HG03432 (cell line): ENCODE results near the gene SIMC1.
"Not testable (repeated sequence)": the region's sequence is repeated elsewhere in the genome, so short reads cannot be mapped to it uniquely, and the experiment has no call there.

Experiments
- ATAC-seq: cut with Tn5 transposase; IDR thresholded peaks from one replicate; pipeline ENCODE4 v1.9.1; 2021; ENCODE audit warnings: mild to moderate bottlenecking, moderate library complexity; ENCODE audit not compliant: unreplicated experiment

The SIMC1 gene

DNA sequence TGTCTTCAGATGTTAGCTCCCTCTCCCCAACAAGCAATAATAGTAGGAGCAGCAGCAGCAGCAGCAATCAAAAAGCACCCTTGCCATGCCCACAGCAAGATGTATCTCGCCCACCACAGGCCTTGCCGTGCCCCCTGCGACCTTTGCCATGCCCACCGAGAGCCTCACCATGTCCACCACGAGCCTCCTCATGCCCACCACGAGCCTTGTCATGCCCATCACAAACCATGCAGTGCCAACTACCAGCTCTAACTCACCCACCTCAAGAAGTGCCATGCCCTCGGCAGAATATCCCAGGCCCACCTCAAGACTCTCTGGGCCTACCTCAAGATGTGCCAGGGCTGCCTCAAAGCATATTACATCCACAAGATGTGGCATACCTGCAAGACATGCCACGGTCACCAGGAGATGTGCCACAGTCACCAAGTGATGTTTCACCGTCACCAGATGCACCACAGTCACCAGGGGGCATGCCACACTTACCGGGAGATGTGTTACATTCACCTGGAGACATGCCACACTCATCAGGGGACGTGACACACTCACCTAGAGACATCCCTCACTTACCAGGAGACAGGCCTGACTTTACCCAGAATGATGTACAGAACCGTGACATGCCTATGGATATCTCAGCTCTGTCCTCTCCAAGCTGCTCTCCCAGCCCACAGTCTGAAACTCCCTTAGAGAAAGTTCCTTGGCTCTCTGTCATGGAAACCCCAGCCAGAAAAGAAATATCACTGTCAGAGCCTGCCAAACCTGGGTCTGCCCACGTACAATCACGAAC is 52.0 kb downstream of the SIMC1 start:
- ATAC-seq, result not testable (repeated sequence)

DNA sequence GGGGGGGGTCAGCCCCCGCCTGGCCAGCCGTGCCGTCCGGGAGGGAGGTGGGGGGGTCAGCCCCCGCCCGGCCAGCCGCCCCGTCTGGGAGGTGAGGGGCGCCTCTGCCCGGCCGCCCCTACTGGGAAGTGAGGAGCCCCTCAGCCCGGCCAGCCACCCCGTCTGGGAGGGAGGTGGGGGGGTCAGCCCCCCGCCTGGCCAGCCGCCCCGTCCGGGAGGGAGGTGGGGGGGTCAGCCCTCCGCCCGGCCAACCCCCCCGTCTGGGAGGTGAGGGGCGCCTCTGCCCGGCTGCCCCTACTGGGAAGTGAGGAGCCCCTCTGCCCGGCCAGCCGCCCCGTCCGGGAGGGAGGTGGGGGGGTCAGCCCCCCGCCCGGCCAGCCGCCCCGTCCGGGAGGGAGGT is 67.1 kb downstream of the SIMC1 start:
- ATAC-seq, result not testable (repeated sequence)

DNA sequence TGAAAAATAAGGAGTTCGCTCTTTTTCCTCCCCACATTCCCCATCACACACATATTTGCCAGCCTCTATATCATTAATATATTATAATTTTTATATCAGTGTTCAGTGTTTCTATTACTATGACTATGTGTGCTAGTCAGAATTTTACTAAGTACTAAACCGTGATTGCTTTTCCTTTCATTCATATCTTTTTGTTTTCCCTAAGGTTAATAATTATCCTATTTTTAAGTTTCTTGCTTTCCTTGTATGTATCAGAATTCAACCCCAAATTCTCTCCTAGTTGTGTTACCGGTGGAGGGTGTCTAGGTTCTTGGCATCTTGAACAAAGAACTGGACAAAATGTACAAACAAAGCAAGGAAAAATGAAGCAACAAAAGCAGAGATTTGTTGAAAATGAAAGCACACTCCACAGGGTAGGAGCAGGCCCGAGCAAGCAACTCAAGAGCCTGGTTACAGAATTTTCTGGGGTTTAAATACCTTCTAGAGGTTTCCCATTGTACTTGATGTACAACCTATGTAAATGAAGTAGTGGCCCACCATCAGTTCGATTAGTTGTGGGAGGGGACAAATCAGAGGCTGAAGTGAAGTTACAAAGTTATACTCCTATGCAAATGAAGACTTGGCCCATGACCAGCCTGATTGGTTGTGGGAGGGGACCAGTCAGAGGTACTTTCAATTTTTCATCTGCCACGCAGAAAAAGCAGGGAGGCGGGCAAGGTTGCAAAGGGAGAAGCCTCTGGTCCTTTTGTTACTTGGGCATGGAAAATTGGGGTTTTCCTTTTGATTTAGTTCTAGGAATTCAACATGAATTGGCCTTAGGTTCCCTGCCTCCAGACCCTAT is 79.5 kb downstream of the SIMC1 start:
- ATAC-seq, result no peak

DNA sequence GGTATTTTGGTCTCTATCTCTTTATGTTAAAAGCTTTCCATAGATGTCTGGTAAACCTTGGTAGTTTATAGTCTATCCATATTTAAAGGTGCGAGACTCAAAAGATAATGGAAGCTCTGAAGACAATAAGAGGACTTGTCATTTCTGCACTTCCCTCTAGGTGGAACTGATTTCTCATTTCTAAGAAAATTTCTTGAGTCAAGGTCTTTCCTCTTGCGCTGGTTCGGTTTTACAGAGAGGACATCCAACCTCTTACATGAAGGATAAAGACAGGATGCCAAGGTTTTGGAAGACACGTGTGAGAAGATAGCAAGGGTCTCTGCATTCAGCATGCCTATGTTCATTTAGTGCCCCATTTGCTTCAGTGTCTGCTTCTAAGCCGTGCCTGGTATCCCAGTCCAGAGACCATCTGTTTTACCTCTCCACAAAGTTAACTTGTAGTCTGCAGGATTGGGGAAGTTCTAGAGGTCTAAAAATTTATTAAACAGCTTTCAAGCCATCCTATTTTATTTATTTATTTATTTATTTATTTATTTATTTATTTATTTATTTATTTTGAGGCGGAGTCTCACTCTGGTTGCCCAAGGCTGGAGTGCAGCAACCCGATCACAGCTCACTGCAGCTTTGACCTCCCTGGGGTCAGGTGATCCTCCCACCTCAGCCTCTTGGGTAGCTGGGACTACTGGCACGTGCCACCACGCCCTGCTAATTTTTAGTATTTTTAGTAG is 81.8 kb downstream of the SIMC1 start:
- no peak for ATAC-seq

DNA sequence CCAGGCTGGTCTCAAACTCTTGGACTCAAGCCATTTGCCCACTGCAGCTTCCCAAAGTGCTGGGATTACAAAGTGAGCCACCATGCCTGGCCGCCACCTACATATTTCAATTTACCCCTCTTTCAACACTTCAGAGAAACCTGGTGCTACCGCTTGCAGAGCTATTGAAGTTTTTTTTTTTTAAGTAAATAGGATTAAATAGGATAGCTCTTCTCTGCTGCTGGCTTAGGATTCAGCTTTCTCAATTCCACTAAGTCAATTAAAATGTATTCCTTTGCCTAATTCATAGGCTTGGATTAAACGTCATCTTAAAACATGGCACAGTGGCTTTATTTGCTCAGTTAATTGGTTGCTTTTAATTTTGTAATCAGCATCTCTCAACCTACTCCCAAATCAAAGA is 82.4 kb downstream of the SIMC1 start:
- no peak for ATAC-seq

DNA sequence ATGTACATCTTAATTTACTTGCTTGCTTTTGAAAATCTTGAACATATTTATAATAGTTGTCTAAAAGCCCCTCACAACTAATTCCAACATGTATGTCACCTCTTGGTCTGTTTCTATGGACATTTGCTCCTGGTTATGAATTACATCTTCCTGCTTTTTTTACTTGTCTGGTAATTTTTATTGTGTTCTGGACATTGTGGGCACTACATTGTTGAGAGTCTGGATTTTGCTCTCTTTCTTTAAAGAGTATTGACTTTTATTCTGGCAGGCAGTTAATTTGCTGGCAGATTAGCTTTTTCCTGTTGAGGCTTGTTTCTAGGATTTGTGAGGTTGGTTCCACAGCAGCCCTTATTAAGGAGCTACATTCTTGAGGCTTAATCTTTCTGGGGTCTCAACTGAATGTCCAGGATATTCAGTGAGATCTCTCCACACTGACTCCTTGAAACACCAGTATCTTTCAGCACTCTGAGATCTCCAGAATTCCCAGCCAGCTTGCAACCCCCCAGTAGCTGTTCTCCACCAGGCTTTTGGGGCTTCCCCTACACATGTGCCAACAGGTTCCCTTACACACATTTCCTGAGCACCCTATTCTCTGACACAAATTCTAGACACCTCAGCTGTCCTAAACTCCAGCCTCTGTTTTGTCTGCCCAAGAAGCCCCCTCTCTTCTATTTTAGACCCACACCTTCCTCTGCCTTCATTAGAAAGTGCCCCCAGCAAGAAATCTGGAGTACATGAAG is 96.0 kb downstream of the SIMC1 start:
- no peak for ATAC-seq

DNA sequence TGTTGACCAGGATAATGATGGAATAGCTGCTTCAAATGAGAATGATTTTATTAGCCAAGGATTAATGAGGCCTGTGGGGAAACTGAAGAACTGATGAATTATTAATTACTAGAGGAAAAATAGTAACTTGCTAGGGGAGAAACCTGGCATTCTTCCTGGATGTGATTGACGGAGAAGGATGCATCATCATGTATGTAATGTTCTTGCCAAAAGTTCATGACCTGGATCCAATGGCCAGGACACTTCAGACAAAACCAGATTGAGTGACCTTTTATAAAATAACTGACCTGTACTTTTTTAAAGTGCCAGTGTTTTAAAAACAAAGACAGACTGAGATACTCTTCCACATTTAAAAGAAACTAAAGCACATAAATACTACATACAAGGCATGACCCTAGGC is 99.7 kb downstream of the SIMC1 start:
- ATAC-seq, result no peak

DNA sequence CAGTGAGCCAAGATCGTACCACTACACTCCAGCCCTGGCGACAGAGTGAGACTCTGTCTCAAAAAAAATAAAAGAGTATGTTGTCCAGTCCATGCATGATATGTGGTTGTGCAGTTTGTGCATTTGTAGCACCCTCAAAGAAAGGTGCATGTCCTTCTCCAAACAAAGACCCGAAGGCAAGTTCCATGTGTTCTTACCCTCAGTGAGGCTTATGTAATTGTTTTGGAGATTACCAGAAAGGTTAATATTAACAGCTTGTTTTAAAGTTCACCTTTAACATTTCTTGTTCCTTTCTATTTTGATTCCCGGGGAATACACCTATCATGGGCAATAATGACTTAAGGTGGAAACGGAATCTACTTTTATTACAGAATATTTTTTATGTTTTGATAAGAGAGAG is 101.1 kb downstream of the SIMC1 start:
- ATAC-seq, result no peak

DNA sequence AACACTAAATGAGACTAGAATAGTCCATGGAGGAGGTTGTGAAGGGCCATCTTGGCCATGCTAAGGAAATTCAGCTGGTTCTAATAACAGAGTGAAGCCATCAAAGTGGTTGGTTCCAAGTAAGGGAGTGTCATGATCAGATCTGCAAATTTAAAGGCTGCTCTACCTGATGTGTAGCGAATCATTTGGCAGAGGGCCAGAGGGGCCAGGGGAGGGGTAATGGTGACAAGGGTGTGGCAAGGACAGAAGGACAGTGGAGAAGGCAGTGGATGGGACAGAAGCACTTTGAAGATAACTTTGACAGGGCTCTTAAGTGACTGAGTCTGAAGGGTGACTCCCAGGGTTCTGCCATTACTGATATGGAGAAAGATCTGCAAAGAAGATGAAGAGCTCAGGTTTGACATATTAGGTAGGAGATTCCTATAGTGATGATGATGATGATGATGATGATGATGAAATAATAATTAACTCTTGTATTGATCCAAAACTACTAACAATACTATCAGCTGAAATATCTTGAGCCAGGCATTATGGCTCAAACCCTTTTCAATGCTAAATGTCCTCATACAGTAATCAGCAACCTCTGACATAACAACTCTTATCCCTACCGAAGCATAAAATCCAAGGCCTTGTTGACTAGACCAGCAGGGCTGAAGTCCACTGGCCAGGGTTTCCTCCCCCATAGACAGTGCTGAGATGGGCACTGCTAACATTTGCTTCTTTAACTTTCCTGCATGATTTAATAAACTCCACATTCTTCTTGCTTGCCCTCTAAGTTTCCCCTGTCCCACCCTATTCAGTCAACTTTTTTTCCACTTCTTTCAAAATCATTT is 103.3 kb downstream of the SIMC1 start:
- ATAC-seq, result no peak

DNA sequence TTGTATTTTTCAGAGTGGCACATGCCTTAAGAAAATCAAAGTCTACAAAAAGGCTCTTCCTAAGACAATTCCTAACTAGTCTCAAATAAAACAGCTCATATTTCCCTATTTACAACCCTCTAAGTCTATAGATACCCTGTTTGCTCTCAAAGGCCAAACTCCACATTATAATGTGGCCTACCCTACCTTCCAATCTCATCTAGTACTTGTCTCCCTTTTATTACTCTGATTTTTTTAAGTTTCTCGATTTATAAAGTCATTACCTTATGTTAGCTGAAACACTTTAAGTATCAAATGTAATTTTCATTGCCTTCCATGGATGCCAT is 103.9 kb downstream of the SIMC1 start:
- ATAC-seq, result no peak

DNA sequence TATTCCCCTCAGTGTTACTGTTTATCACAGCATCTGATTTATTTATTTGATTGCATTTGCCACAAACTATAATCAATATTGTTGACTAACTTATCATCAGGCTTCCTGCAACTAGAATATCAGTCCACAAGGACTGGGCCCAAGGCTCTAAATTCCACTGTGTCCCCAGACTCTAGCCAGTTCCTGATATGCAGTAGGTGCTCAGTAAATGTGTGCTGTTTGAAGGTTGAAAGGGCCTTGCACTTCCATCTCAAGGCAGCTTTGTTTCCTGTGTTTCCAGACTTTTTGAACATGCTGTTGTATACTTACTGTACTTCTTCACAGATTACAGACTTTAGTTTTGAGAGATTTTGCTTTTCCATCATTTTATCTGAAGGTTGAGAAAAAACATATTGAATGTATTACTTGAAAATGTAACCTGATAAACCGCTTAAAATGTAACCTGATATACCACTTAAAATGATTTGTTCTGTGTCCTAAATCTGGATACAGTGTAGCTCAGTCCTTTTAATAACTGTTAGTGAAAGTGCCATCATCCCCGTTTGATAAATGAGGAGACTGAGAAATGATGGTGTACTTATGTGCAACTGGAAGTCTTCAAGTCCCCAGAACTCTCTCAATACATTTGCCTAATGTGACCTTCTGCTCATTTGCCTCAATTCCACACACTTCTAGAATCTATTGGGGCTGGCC is 104.7 kb downstream of the SIMC1 start:
- ATAC-seq, result no peak

DNA sequence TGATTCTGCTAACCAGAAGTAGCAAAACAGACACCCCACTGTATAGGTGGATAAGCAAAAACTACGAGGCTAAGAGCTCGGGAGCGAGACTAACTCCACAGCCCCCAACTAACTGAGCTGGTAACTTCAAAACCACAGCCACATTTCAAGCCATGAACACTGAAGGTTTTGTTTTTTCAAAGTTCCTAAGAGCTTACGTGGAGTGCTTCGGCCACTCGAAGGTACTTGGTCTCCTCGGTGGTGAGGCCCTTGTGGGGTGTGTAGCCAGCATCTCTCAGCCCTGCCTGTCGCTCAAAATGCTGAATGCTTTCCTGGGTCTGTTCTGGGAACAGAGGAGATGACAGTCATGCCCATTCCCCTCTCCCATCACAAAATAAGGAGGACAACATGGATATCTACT is 112.2 kb downstream of the SIMC1 start:
- no peak for ATAC-seq

DNA sequence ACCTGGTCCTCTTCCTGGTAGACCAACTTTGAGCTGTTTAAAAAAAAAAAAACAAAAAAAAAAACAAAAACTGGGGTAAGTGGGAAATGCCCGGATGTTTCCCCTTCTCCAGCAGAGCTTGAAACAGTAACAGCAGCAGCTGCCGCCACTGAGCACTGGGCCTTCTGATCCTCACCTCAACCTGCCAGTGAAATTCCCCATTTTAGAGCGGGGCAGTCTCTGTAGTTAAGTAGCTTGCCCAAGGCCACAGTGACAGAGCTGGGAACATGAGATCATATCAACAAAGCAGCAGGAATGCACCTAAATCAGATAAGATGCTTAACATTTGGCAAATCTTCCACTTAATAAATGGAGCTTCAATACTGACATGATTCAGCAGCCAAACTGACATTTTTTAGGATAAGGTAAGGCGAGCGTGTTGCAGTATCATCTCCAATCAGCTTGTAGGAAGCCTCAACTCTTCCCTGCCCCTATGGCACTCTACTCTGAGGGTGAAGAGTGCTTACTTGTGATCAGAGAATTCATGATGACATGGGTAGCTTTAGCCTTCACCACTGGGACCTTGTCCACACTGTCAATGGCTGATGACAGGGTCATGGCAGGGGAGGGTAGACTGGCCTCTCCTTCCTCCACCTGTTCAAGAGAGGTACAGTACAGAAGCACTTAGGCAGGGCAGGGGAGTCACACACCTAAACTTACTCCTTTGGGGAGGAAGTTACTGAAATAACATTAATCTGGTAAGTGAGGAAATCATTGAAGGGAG is 114.1 kb downstream of the SIMC1 start:
- peak; percentile 66 for ATAC-seq

DNA sequence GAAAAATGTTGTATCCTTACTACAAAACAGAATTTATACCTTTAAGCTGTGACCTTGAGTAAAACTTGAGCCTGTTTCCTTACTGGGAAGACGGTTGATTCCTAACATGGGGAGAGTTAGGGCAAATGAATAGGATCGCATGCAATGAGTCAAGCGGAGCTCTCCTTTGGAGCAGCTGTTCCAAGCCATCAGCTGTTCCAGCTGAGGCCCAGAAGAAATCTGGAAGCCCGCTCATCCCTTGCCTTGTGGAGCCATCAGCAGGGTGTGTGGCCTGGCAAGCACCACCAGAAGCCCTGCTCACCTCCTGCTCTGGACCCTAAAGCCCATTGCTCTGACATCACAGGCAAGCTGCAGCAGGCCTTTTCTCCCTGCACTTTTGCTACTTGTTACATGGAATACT is 115.3 kb downstream of the SIMC1 start:
- ATAC-seq, result no peak

DNA sequence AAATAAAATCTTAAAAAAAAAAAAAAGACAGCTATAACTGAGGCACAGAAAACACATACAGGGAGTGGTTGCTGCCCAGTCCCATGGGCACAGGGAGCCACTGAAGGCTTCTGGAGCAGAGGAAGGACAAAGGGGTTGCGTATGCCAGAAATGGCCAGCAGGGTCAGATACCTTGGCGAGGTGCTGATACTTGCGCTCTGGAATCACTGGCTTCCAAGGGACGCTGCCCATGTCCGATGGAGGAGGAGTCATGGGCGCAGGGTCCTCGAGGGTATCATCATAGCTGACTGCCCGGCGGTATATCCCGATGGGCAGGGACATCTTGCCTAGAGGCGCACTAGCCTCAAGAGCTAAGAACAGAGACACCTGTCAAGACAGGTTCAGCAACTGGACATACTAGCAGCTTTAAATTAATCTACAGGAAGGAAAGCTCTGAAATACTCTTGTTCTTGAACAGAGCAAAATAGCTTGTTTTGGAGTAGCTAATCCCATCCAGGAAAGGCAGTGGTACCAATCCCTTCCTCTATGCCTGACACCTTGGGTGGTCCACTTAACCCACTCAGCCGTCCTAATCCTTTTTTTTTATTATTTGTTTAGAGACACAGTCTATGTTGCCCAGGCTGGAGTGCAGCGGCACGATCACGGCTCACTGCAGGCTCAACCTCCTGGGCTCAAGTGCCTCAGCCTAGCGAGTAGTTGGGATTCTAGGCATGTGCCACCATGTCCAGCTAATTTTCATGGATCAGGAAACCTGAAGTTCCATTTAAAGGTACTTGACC is 117.4 kb downstream of the SIMC1 start:
- no peak for ATAC-seq

DNA sequence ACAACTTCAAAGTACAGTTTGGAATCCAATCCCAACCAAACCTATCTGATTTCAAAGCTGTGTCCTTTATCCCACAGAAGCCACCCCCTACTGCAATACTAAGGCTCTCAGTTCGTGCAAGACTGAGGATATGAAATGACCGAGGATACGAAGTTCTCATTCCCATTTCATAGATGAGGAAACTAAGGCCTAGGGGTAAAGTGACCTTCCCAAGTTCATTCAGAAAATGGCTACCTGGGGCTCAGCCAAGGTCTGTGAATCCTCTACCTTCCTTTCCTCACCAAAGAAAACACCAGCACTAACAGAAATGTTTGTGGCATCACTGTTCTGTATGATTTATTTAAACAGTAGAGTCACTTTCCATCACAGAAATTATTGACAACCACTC is 117.9 kb downstream of the SIMC1 start:
- no peak for ATAC-seq

DNA sequence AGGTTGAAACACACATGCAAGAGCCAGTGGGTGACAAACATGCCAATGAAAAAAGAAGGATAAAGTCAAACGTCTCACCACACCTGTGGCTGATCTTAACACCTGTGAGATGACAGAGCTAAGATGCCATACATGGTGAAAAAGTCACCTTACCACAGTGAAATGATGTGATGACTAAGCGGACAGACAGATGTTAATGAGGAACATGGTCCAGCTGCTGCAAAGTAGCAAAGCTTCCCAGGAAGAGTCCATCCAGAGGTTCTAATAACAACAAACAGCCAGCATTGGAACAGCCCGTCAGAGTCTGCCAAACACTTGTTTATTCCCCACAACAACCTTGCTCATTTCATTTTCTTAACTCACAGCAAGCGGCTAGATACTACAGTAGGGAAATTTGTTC is 121.4 kb downstream of the SIMC1 start:
- no peak for ATAC-seq

DNA sequence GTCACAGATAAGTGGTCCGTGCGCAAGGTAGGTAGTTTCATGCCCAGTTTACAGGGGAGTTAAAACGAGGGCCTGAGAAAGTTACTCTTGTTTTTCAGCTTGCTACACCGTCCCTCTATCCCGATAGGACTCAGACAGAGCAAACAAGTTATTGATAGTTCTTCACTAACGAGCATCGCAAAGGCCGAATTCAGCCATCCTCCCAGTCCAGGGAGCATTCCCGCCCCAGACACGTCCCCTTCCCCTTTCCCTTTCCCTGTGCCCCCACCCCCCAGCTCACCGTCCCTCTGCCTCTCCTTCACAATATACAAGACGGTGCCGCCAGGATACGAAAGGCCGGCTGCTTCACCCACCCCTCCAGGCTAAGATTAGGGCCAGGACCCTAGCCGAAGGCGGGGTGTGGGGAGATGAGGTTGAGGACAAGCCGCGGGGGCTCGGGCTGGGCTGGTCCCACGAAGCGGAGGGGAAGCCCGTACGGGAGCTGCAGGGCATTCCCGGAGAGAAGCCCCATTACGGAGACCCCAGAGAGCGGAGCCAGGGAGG is 122.7 kb downstream of the SIMC1 start:
- ATAC-seq, result peak; percentile 21
